HTR-8/SVneo (cell line): ENCODE measurements around the gene ACTL7B.
"Not testable (repeated sequence)": the region's sequence is repeated elsewhere in the genome, so short reads cannot be mapped to it uniquely, and the experiment has no call there.

Experiments
- DNase-seq: peaks from one replicate; pipeline ENCODE4 v3.0.0; 2011; ENCODE audit warnings: low spot score, mixed read lengths; ENCODE audit not compliant: insufficient read length
- FAIRE-seq: peaks from 2 replicates; lab custom pipeline; 2011; peaks lifted over from hg19 to GRCh38; lab: Jason Lieb, UNC

Gene ACTL7B

DNA sequence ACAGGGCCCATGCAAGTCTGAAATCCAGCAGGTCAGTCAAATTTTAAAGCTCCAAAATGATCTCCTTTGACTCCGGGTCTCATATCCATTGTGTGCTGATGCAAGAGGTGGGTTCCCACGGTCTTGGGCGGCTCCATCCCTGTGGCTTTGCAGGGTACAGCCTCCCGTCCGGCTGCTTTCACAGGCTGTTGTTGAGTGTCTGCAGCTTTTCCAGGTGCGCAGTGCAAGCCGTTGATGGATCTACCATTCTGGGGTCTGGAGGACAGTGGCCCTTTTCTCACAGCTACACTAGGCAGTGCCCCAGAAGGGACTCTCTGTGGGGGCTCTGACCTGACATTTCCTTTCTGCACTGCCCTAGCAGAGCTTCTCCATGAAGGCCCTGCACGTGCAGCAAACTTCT is 7.5 kb downstream of the ACTL7B start:
- not testable (repeated sequence) for DNase-seq, FAIRE-seq

DNA sequence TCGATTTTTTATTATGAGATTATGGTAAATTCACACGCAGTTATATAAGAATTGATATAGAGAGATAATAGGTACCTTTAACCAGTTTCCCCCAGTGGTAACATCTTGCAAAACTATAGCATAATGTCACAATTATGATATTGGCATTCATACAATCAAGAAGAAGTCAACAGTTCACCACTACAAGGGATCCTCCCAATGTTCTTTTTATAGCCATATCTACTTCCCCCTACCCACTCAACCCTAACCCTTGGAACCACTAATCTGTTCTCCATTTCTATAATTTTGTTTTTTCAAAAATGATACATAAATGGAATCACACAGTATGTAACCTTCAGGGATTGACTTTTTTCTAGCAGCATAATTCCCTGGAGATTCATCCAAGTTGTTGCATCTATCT is 9.8 kb downstream of the ACTL7B start:
- DNase-seq (no peak), FAIRE-seq (no peak)

DNA sequence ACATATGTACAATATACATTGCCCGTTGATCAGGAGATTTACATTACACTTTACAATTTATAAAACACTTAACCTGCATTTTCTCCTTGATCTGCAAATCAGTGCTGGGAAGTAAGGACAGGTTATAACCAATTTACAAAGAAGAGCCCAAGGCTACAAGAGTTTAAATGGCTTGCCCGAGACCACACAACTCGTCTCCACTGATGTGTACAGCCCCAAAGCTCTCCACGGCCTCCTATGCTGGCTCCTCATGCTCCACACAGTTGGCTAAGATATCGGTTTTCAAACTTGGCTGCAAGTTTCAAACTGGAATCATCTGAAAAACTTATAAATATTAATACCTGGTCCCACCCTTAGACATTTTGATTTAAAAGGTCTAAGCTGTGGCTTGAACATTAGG is 10.3 kb downstream of the ACTL7B start:
- DNase-seq: no peak
- no peak for FAIRE-seq

DNA sequence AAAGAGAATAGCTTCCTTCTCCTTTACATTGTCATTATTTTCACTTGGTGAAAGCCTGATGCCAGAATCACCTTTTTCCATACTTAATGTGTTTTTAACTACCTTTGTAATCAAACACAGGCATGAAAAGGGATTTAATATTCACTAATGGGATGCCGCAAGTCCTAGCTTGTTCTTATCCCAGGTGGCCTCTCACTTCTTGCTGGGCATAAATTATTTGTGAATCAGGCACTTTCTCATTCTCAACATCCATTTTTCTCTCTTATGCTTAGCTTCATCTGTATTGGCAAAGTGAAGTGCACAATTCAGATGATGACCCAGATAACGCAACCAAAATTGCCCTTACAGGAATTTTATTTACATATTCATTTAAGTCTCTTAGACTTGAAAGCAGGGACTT is 10.9 kb downstream of the ACTL7B start:
- DNase-seq (no peak), FAIRE-seq (no peak)

DNA sequence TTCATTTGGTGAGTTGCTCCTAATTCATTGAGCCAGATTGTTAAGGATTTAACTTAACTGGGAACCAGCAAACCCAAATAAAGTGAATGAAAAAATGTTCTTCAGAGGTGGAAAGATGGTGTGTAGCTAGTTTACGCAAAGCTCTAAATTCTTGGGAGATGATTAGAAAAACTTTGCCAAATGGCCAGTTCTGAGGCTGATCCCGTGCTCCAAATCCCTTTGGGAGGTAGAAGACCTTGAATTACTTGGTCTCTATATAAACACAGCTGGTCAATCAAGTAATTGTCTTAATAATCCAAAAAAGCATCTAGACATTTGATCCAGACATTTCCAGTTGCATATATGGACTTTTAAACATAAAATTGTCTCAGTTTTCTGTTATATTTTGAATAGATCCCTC is 11.4 kb downstream of the ACTL7B start:
- no peak for FAIRE-seq
- no peak for DNase-seq

DNA sequence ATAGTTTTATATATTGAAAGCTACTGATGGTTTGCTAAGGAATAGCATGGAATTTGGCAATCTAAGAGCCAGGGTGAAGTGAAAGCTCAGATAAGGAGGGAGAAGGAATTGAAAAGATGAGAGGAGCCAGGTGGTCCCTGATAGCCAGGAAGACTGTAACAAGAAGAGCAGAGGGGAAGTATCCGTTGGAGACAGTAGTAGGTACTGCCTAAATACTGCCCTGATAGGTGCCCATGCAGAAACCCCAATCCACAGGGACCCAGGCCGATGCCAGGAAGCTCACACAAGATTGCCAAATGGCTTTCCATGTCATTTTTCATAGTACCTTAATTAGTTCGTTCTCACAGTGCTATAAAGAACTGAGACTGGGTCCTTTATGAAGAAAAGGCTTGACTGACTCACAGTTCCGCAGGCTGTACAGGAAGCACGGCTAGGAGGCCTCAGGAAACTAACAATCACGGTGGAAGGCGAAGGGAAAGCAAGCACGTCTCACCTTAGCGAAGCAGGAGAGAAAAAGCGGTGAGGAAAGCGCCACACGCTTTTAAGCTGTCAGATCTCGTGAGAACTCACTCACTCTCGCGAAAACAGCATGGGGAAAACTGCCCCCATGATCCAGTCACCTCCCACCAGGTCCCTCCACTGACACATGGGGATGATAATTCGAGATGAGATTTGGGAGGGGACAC is 13.0 kb downstream of the ACTL7B start:
- FAIRE-seq (no peak), DNase-seq (no peak)

DNA sequence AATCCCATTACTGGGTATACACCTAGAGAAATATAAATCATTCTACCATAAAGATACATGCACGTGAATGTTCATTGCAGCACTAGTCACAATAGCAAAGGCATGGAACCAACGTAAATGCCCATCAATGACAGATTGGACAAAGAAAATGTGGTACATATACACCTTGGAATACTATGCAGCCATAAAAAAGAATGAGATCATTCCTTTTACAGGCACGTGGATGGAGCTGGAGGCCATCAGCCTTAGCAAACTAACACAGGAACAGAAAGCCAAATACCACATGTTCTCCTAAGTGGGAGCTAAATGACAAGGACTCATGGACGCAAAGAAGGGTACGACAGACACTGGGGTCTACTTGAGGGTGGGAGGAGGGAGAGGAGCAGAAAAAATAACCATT is 16.2 kb downstream of the ACTL7B start:
- not testable (repeated sequence) for DNase-seq

DNA sequence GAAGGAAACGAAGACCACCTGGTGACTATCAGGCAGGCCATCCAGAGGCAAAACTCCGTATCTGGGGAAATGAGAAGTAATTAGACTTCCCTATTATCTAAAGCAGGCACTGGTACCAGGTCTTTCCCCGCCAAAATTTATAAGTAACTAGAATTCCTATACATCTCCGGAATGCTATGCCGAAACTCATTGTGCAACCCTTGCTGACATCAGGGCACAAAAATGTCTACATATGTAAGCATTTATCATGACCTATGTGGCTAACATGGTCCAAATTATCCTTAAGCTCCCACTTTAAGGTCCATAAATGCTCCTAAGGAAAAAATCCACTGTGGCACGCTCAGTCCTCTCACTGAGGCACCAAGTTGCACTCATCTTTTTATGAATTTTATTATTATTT is 17.8 kb downstream of the ACTL7B start:
- FAIRE-seq (no peak), DNase-seq (no peak)

More for the DNA sequence above, 16.2 kb downstream of the ACTL7B start:
- not testable (repeated sequence) for FAIRE-seq

DNA sequence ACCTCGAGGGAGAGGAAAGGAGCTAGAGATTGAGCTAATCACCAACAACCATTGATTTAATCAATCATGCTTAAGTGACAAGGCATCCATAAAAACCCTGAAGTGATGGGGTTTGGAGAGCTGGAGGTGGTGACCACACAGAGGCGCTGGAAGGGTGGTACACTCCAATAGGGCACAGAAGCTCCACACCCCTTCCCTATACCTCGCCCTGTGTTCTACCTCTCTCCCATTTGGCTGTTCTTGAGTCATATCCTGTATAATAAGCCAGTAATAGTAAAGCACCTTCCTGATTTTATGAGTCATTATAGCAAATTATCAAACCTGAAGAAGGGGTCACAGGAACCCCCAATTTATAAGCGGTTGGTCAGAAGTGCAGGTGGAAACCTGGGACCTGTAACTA is 18.3 kb downstream of the ACTL7B start:
- FAIRE-seq (no peak), DNase-seq (no peak)

DNA sequence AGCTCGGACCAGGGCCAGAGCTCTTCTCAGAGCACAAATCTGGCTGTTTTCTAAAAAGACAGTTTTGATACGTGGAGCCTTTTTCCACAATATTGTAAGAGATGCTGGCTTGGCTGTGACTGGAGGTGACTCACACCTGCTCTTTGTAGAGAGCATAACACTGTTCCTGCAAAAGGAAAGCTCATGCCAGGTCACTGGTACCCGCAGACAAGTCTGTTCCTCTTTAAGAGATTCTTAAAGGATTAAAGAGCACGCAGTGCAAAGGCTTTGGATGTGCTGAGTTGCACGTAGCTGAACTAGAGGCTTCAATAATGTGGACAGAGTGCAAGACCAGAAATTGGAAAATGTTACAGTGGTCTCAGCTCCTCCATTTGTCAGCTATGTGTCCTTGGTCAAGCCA is 19.0 kb downstream of the ACTL7B start:
- FAIRE-seq (no peak), DNase-seq (no peak)

DNA sequence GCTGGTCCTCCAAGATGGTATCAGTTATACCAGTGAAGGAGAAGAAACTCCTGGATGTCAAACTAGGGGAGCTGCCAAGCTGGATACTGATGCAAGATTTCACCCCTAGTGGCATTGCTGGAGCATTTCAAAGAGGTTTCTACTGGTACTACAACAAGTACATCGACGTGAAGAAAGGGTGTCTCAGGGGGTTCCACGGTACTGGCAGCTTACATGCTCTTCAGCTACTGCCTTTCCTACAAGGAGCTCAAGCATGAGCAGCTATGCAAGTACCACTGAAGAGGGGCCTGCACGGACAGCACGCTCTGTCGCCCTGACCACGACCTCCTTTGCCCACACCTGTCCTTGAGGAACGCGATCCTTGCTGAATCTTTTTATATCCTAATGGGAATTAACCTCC is 19.5 kb downstream of the ACTL7B start:
- no peak for FAIRE-seq
- no peak for DNase-seq

DNA sequence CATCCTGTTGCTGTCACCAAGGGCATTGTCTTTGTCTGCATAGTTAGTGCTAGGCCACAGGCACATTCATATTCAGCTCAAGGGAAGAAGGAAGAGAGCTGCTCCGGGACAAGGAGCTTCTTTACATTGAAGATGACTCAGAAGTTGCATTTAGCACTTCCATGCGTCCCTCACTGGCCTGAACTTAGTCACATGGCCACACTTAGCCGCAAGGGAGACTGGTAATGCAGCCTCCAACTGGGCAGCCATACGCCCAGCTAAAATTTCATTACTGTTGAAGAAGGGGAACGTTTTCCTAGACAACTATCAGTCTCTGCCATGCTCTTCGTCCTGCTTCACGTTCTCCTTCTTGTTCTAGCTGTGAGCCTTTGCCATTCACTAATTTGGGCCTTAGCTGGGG is 20.0 kb downstream of the ACTL7B start:
- DNase-seq: no peak
- no peak for FAIRE-seq

DNA sequence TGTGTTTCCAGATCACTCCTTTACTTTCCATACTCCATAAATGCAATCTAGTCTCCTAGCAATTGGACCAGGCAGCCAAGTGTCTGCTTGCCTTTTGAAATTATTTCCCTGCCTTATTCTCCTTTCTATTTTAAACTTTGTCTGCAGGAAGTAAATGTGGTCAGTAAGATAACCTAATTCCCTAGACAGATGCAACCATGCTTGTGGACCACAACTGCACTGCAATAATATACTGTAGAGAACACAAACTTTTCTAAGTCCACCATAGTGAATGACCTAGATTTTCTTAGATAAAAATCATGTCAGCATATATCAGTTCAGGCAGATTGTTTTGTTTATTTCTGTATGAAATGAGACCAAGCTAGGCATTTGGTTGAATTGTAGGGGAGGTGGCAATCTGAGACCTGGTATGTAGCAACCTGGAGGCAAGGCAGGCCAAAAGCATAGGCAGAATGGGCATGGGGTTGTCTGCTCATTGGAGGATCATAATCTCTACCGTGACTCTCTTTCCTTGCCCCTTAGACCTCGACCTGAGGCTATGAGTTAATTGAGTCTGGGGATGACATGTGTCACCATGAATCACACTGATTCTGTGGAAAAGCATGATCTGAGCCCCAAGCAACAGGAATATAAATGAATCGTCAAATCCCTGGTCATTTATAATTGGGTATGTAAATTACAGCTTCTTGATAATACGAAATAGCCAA is 20.7 kb downstream of the ACTL7B start:
- DNase-seq: no peak
- peak; percentile 13 for FAIRE-seq

DNA sequence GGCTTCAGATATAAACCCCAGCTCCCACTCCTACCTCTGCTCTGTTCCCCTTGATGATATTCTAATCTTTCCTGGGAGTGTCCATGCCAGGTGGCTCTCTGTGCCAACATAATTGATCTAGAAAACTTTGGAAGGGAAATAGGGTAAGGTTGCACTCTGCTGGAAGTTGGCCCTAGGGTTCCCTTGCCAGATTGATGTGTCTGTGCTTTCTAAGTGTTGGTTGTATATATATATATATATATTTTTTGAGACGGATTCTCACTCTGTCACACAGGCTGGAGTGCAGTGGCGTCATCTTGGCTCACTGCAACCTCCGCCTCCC is 23.6 kb downstream of the ACTL7B start:
- no peak for DNase-seq
- no peak for FAIRE-seq

DNA sequence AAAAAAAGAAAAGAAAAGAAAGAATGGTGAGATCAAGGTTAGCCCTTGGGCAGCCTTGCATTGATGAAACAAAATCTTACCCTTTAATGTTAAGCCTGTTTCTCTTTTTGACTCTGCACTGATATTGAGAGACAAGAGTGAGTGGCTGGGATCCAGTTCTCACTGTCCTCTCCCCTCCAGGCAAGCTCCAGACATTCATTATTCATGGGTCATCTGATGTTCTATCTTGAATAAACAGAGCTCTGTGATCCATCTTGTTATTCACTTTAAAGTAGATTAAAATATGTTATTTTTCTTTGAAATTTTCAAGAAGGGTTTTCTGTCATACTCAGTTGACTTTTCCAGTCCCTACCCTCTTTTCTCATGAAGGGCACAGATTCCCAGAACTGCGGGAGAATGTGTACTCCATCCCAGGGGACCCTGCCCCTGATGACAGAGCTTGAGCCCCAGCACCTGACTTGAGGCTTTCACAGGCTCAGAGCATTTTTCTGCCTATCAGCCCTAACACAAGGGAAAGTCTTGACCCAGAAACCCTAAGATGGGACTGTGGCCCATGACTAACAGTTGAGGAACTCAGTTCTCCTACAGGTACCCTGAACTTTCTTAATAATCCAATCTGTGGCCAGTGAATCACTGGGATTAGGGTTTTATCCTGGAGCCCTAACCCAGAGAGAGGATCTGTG is 24.1 kb downstream of the ACTL7B start:
- no peak for FAIRE-seq

DNA sequence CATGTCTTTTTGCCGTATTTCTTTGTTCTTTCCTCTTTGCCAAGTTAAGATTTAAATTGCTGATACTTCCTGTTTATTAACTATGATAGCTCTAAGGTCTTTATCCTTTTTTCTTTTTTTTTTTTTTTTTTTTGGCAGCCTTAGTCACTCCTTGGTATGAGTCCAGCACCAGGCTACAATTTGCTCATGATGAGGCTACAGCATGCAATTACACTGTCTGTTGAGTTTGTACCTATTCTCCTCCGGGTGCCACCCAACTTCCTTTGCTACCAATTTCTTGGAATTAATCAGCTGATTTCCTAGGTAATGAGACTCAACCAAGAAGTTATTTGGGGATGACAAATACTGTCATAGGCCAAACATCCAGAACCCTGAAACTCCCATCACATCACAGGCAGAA is 25.5 kb downstream of the ACTL7B start:
- DNase-seq: no peak
- no peak for FAIRE-seq

More for the DNA sequence above, 24.1 kb downstream of the ACTL7B start:
- DNase-seq: no peak

DNA sequence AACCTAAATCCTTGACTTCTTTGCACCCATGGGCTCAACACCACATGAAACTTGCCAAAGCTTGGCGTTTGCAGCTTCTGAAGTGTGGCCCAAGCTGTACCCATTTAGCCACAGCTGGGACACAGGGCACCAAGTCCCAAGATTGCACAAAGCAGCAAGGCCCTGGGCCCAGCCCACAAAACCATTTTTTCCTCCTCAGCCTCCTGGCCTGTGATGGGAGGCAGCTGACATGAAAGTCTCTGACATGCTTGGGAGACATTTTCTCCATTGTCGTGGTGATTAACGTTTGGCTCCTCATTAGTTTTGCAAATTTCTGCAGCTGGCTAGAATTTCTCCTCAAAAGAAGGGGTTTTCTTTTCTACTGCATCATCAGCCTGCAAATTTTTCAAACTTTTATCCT is 32.0 kb downstream of the ACTL7B start:
- FAIRE-seq: no peak
- no peak for DNase-seq

DNA sequence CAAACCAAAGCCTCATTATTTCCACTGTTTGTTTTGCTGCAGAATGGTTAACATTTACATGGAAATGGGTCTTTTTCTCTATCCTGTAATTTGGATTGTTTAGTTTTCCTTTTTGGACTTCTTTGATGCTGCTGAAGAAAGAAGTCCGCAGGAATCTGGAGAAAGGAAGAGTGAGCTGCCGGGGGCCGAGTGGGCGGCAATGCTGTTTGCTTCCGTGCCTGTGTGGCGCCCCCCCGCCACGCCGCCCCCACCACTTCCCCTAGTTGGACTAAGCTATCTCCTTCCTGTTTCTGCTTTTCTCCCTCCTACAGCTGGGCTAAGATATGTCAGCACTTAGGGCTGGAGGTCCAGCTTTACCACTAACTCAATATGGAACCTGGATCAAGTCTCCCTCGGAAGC is 39.7 kb downstream of the ACTL7B start:
- FAIRE-seq (no peak), DNase-seq (no peak)

DNA sequence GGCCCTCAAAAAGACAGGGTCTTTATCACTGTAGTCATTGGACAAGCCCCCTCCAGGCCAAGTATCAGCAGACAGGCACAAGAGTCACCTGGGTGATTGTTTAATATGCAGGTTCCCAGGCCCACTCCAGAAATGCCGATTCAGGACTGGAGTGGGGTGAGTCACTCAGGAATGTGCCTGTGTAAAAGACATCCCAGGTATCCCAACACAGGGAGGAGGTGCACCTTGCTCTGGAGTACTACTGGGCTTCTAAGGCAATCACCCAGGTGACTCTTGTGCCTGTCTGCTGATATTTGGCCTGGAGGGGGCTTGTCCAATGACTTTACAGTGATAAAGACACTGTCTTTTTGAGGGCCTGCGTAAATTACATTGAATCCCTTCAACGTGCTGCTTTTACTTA is 40.6 kb downstream of the ACTL7B start:
- no peak for FAIRE-seq
- no peak for DNase-seq

DNA sequence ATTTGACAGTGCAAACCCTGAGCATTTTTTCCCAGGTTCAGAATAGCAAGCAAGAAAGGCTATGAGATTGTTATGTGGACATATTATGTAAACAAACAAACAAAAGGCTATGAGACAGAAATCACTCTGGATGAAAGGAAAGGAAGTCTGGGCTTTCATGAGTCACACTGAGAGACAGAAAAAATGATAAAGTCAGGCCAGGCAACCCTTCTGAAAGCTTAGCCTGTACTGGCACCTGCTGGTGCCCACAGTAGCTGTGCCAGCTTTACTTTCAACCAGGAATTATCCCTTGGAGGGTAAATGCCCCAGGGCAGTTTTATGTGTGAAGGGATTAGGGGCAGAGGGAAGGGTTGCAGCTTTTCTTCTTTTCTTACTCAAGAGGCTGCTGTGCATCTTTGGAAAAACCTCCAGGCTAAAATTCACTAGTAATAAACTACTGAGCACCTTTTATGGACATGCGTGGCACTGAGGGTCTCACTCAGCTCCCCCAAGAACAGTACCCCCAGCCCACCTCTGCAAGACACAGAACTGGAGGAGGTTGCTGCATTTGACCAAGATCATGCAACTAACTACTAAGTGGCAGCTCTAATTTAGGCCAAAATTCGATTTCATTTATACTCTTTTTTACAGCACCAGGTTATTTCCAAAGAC is 41.7 kb downstream of the ACTL7B start:
- peak; percentile 50 for DNase-seq
- FAIRE-seq: no peak

DNA sequence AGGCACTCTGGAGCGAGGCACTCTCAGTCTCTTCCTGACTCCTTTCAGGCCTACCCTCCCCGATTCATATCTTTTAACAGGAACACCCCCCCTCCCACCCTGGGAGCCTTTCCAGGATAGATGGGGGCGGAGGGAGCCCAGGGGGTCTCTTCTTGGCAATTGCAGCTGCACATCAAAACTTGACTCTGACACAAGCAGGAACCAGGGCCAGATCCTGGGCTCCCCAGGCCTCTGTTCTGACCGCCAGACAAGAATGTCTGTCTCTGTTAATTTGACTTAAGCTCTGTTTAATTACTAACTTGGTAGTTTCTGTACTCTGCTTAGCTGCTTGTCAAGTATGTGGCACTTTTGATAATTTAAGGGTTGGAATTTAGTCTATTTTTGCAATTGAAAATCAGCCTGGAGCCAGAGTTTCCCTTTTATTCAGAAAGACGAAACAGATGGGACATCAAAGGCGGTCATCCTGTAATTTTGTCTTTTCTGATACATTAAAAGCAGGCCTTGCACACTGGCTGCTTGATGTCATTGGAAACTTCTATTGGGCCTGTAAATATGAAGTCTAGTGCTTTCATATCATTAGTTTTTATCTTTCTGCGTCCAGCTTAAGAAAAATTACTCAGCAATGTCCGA is 43.3 kb downstream of the ACTL7B start:
- no peak for FAIRE-seq
- no peak for DNase-seq
